GM19395 (cell line): ENCODE measurements around the gene DYRK1B.
"Not testable (repeated sequence)": the region's sequence is repeated elsewhere in the genome, so short reads cannot be mapped to it uniquely, and the experiment has no call there.

Experiments used
- ATAC-seq: cut with Tn5 transposase; IDR thresholded peaks from one replicate; pipeline ENCODE4 v1.9.1; 2021; ENCODE audit warnings: mild to moderate bottlenecking, moderate library complexity; ENCODE audit not compliant: unreplicated experiment

Gene DYRK1B

DNA sequence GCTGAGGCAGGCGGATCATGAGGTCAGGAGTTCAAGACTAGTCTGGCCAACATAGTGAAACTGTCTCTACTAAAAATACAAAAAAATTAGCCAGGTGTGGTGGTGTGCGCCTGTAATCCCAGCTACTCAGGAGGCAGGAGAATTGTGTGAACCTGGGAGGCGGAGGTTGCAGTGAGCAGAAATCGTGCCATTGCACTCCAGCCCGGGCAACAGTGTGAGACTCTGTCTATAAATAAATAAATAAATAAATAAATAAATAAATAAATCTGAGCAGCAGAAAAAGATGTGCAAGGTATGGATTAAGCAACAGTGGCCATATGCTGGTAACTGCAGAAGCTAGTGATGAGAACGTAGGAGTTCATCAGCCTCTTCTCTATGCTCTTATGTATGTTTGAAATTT lies 19.9 kb downstream of the DYRK1B start:
- ATAC-seq, result not testable (repeated sequence)

GRCh38 chr19:39813264-39813993 lies 20.5 kb downstream of the DYRK1B start:
- ATAC-seq, result no peak

DNA sequence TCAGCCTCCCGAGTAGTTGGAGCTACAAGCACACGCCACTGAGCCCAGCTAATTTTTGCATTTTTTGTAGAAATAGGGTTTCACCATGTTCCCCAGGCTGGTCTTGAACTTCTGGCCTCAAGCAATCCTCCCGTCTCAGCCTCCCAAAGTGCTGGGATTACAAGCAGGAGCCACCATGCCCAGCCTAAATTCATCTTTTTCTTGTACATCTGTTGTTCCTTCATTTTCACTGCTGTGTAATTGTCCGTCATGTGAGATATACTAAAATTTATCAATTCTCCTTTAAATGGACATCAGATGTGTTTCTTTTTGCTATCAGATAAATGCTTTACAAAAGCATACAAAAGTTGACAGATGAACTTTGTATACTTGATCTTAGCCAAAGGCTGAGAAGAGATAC lies 22.9 kb downstream of the DYRK1B start:
- no peak for ATAC-seq

GRCh38 chr19:39810424-39810823 lies 23.5 kb downstream of the DYRK1B start:
- ATAC-seq, result no peak

GRCh38 chr19:39809368-39809767 lies 24.6 kb downstream of the DYRK1B start:
- no peak for ATAC-seq

GRCh38 chr19:39808688-39809087 lies 25.3 kb downstream of the DYRK1B start:
- not testable (repeated sequence) for ATAC-seq

- no peak for ATAC-seq
Measured at GRCh38 chr19:39807846-39808364, 26.1 kb downstream of the DYRK1B start.

- no peak for ATAC-seq
Measured at GRCh38 chr19:39805104-39805503, 28.9 kb downstream of the DYRK1B start.

DNA sequence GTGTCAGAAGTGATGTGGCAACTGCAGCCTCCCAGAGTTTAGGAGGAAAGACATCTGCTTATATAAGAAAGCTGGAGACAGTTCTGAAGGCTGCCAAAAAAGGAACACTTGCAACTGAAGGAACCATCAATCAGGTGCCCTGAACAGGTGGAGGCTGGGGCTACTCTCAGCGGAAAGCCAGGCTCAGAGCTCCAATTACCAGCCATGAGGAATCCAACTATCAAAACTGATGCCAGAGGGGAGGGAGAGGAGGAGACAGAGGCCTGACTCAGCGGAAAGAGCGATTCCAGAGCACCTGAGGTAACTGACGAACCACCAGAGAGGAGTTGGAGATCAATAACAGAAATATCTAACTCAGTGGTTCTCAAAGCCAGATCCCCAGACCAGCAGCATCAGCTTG lies 31.0 kb downstream of the DYRK1B start:
- no peak for ATAC-seq

GRCh38 chr19:39797083-39797482 lies 36.9 kb downstream of the DYRK1B start:
- ATAC-seq, result no peak

GRCh38 chr19:39796000-39796498 lies 37.9 kb downstream of the DYRK1B start:
- no peak for ATAC-seq

GRCh38 chr19:39795001-39795400 lies 39.0 kb downstream of the DYRK1B start:
- no peak for ATAC-seq

- ATAC-seq, result peak; percentile 75
Measured at GRCh38 chr19:39792999-39793546, 40.9 kb downstream of the DYRK1B start.

DNA sequence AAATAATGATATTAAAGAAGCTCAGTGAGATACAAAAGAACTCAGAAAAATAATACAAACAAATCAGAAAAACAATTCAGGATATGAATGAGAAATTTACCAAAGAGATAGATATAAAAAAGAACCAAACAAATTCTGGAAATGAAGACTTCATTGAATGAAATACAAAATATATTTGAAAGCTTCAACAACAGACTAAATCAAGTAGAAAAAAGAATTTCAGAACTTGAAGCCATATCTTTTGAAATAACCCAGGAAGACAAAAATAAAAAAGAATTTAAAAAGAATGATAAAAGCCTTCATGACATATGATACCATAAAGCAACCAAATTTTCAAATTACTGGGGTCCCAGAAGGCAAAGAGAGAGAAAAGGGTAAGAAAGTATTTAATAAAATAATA lies 45.7 kb downstream of the DYRK1B start:
- ATAC-seq, result no peak

DNA sequence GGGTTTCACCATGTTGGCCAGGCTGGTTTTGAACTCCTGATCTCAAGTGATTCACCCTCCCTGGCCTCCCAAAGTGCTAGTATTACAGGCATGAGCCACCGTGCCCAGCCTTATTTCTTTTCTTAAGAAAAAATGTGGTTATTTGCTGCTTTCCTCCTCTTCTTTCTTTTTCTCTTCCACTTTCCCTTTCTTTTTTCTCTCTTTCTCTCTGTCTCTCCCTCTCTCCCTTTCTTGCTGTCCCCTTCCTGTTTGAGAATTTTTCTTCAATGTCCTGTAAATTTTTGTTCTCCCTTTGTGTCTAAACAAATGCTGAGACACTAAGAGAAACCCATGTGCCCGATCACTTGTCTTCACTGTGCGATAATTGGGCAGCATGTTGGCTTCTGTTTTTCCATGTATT lies 53.1 kb downstream of the DYRK1B start:
- no peak for ATAC-seq

DNA sequence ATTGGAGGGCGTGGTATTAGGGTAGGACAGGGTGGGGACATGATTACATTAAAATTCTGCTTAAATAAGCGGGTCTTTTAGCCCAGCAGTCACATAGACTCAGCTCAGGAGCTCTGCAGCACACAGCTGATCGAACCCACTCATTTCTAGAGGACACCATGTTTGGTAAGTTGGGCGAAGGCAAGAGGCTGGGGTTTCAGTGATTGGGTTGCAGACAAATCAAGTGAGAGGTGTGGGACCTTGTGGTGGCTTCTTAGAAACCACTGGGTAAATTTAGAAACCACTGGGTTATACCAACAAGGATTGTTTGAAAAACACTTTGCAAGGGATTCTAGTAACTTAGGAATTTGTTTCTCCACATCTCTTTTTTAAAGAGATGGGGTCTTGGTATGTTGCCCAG lies 55.2 kb downstream of the DYRK1B start, which contains the start of gene LEUTX:
LEUTX (plus strand) TSS at position 92 of the 400 bp plus-strand sequence; CDS start at position 159, 67 bp downstream.
- no peak for ATAC-seq
